A549 (cell line): ENCODE data around the gene PGBD4.

ENCODE experiments used
- REST ChIP-seq: fragments of 200-600 bp; sonication (generic); IDR thresholded peaks from 2 replicates; pipeline ENCODE4 v1.6.1; 2016; ENCODE audit warnings: antibody characterized with exemption, mild to moderate bottlenecking, moderate library complexity
- TF ChIP-seq, protein P1 (sequence below): fragments of >200 bp; sonication (Bioruptor Twin); formaldehyde crosslinking; IDR thresholded peaks from 3 replicates; pipeline ENCODE4 v1.5.1; 2016

- TF ChIP-seq, protein P1, sequence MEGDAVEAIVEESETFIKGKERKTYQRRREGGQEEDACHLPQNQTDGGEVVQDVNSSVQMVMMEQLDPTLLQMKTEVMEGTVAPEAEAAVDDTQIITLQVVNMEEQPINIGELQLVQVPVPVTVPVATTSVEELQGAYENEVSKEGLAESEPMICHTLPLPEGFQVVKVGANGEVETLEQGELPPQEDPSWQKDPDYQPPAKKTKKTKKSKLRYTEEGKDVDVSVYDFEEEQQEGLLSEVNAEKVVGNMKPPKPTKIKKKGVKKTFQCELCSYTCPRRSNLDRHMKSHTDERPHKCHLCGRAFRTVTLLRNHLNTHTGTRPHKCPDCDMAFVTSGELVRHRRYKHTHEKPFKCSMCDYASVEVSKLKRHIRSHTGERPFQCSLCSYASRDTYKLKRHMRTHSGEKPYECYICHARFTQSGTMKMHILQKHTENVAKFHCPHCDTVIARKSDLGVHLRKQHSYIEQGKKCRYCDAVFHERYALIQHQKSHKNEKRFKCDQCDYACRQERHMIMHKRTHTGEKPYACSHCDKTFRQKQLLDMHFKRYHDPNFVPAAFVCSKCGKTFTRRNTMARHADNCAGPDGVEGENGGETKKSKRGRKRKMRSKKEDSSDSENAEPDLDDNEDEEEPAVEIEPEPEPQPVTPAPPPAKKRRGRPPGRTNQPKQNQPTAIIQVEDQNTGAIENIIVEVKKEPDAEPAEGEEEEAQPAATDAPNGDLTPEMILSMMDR = no peak
- TF ChIP-seq REST = no peak
These were observed 47.7 kb upstream of the PGBD4 start for GRCh38 chr15:34054081-34054707.
